Osteoblast (primary cell): ENCODE results near the gene RAD50. TPM values are rescaled to one million over a fixed set of nuclear protein-coding genes. Genes with fewer than 3 reads are reported as not detected.

Experiments used
- DNase-seq: peaks from one replicate; pipeline ENCODE4 v3.0.0; 2011; ENCODE audit warnings: low spot score, mixed read lengths; ENCODE audit not compliant: insufficient read length; ENCODE audit errors: missing footprints
- H2AFZ ChIP-seq: 2 replicates; pipeline ENCODE4 v1.6.0; 2011; ENCODE audit warnings: mild to moderate bottlenecking, low read length
- H3K27ac ChIP-seq: 2 replicates; pipeline ENCODE4 v1.5.1; 2011; ENCODE audit warnings: mild to moderate bottlenecking, low read depth, low read length, moderate library complexity
- H3K27me3 ChIP-seq: 2 replicates; pipeline ENCODE4 v1.6.0; 2012; ENCODE audit warnings: mild to moderate bottlenecking, control low read depth, inconsistent platforms, low read length, moderate library complexity; ENCODE audit not compliant: insufficient read depth
- H3K36me3 ChIP-seq: 2 replicates; pipeline ENCODE4 v1.5.1; 2011; ENCODE audit warnings: mild to moderate bottlenecking, low read length, control low read depth, moderate library complexity; ENCODE audit not compliant: insufficient read depth
- H3K4me1 ChIP-seq: 2 replicates; pipeline ENCODE4 v1.5.1; 2011; ENCODE audit warnings: mild to moderate bottlenecking, low read length, control low read depth, moderate library complexity; ENCODE audit not compliant: insufficient read depth
- H3K4me2 ChIP-seq: 2 replicates; pipeline ENCODE4 v1.6.0; 2011; ENCODE audit warnings: mild to moderate bottlenecking, low read length; ENCODE audit not compliant: insufficient read depth
- H3K4me3 ChIP-seq: fragments of 200-600 bp; sonication (generic); 3 replicates; pipeline ENCODE4 v1.5.1; 2012; ENCODE audit warnings: mild to moderate bottlenecking, low read length, inconsistent platforms; ENCODE audit not compliant: insufficient read depth
- H3K79me2 ChIP-seq: 2 replicates; pipeline ENCODE4 v1.6.0; 2012; ENCODE audit warnings: mild to moderate bottlenecking, low read length, control low read depth, inconsistent platforms; ENCODE audit not compliant: insufficient read depth
- H3K9me3 ChIP-seq: 2 replicates; pipeline ENCODE4 v1.5.1; 2011; ENCODE audit warnings: low read depth, low read length, control low read depth
- H4K20me1 ChIP-seq: 2 replicates; pipeline ENCODE4 v1.6.0; 2012; ENCODE audit warnings: mild to moderate bottlenecking, low read length, control low read depth; ENCODE audit not compliant: insufficient read depth
- CTCF ChIP-seq: IDR thresholded peaks from 2 replicates; pipeline ENCODE4 v1.5.1; 2011; ENCODE audit warnings: mild to moderate bottlenecking, low read depth, low read length, moderate library complexity; ENCODE audit errors: extremely low read depth
- total RNA-seq: library from RNA; depleted of rRNA; stranded (reverse); fragments of >200 nt; gene quantifications from 2 replicates; pipeline ENCODE4 v1.2.3, GENCODE V29; 2012

RAD50 gene
- total RNA-seq, 1 donor = 39.4 TPM

- Histone ChIP-seq H4K20me1 (peaks cover 2% of the 10 kb centered on the region), H3K79me2 (no peaks in the 10 kb centered on the region), H3K4me1 (no peaks in the 10 kb centered on the region), H3K9me3 (no peaks in the 10 kb centered on the region), H3K4me3 (no peak overlapping the region), H3K27ac (no peak overlapping the region), H3K27me3 (peaks cover 6% of the 10 kb centered on the region), H2AFZ (no peak overlapping the region), H3K4me2 (no peak overlapping the region), H3K36me3 (no peaks in the 10 kb centered on the region)
- no peak for TF ChIP-seq CTCF
- DNase-seq = no peak
These were observed 31.5 kb upstream of the RAD50 start for GRCh38 chr5:132525299-132525724.

- no peaks in the 10 kb centered on the region for H3K36me3 ChIP-seq
- no peaks in the 10 kb centered on the region for H3K79me2 ChIP-seq
- DNase-seq = peak; percentile 81
- peak overlapping the region; percentile 64 for H3K4me2 ChIP-seq
- no peaks in the 10 kb centered on the region for H3K4me1 ChIP-seq
- H3K4me3 ChIP-seq = no peak overlapping the region
- peak; percentile 89 for TF ChIP-seq CTCF
- no peaks in the 10 kb centered on the region for H3K9me3 ChIP-seq
- peaks cover 6% of the 10 kb centered on the region for H3K27me3 ChIP-seq
- no peak overlapping the region for H3K27ac ChIP-seq
- peaks cover 2% of the 10 kb centered on the region for H4K20me1 ChIP-seq
- peak overlapping the region; percentile 61 for H2AFZ ChIP-seq
These were observed 30.3 kb upstream of the RAD50 start for GRCh38 chr5:132526290-132526973.

GRCh38 chr5:132526974-132527564 lies 29.7 kb upstream of the RAD50 start:
- Histone ChIP-seq H3K27ac (no peak overlapping the region), H3K4me3 (no peak overlapping the region), H3K4me2 (no peak overlapping the region), H3K36me3 (no peaks in the 10 kb centered on the region), H3K27me3 (peaks cover 12% of the 10 kb centered on the region), H3K79me2 (no peaks in the 10 kb centered on the region), H3K4me1 (no peaks in the 10 kb centered on the region), H2AFZ (no peak overlapping the region), H3K9me3 (no peaks in the 10 kb centered on the region), H4K20me1 (peaks cover 2% of the 10 kb centered on the region)
- no peak for DNase-seq
- TF ChIP-seq CTCF = no peak

- Histone ChIP-seq H2AFZ (no peak overlapping the region), H4K20me1 (peaks cover 2% of the 10 kb centered on the region), H3K9me3 (no peaks in the 10 kb centered on the region), H3K4me3 (no peak overlapping the region), H3K36me3 (no peaks in the 10 kb centered on the region), H3K4me1 (no peaks in the 10 kb centered on the region), H3K4me2 (no peak overlapping the region), H3K27ac (no peak overlapping the region), H3K79me2 (no peaks in the 10 kb centered on the region), H3K27me3 (peaks cover 16% of the 10 kb centered on the region)
- no peak for TF ChIP-seq CTCF
- DNase-seq = no peak
These were observed 28.8 kb upstream of the RAD50 start for GRCh38 chr5:132528021-132528420.
